ENCODE data around the gene GPC5. TPM values are rescaled to one million over a fixed set of nuclear protein-coding genes. Genes with fewer than 3 reads are reported as not detected.
"Not testable (repeated sequence)": the region's sequence is repeated elsewhere in the genome, so short reads cannot be mapped to it uniquely, and the experiment has no call there.

The GPC5 gene
- total and polyA plus RNA-seq, 3 experiments from 2014 or later, result 0.08 to 0.39 (median 0.13) TPM

DNA sequence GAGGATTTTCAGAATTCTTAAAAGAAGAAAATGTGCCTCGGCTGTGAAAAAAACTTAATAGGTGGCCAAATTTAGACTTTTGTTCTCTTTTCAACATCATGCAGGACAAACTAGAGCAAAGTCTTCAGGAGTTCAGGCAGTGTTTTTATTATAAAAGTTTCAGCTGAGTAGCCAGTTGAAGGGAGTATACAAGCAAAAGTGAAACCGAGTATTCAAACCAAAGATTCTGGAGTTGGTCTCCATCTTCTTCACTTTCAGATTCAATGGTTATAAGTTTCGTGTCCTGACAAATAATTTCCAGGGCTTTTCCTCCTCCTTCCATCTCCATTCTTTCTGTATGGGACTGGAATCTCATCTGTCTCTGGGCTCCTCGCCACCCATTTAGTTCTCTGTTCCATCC lies 379.7 kb downstream of the GPC5 start:
- Mint-ChIP-seq H3K36me3 (no peaks in the 10 kb centered on the region), H3K4me1 (no peaks in the 10 kb centered on the region), H3K27ac (peak overlapping the region in 1 of 8 donors; percentile 12), H3K27me3 (no peaks in the 10 kb centered on the region), H3K4me3 (no peak overlapping the region), H3K9me3 (peaks cover 0 to 9% (median 3%) of the 10 kb centered on the region in 5 donors)
- Histone ChIP-seq H3K9me3 (ENCODE audit: low read length) (no peaks in the 10 kb centered on the region), H3K27me3 (ENCODE audit: insufficient read depth, low read length, poor library complexity, severe bottlenecking) (no peaks in the 10 kb centered on the region), H3K4me1 (ENCODE audit: insufficient read depth, low read length) (no peaks in the 10 kb centered on the region), H3K36me3 (ENCODE audit: insufficient read depth, low read length) (no peaks in the 10 kb centered on the region), H3K27ac (ENCODE audit: low read depth, low read length) (no peak overlapping the region), H3K4me3 (ENCODE audit: low read length) (no peak overlapping the region)
- CTCF ChIA-PET, result no interaction called here
- no peak for DNase-seq
- POLR2A ChIA-PET, result no interaction called here

DNA sequence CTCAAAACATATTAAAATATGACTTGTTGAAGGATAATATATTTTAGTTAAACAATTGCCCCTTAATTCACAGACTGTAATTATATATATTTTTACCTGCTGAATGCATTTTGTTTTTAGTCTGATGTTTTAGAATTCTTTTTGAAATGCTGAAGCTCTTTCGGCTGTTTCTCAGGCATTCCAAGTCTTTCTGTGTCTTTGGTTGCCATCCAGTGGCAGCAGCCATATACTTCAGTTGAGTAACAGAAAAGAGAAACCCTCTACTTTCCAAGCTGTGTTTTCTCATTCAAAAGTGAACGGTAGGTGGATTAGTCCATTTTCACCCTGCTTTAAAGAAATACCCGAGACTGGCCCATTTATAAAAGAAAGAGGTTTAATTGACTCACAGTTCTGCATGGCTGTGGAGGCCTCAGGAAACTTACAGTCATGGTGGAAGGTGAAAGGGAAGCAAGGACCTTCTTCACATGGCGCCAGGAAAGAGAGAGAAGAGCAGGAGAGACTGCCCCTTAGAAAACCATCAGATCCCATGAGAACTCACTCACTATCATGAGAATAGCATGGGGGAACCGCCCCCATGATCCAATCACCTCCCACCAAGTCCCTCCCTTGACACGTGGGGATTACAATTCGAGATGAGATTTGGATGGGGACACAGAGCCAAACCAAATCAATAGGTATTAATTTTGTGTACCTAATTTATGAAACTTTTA lies 383.7 kb downstream of the GPC5 start:
- DNase-seq; POLR2A ChIA-PET; H3K27me3 Mint-ChIP-seq; H3K4me1 Mint-ChIP-seq; CTCF ChIA-PET; H3K27ac Mint-ChIP-seq; H3K4me1 ChIP-seq (ENCODE audit: insufficient read depth, low read length); H3K4me3 ChIP-seq (ENCODE audit: low read length); H3K9me3 ChIP-seq (ENCODE audit: low read length); H3K36me3 ChIP-seq (ENCODE audit: insufficient read depth, low read length); H3K36me3 Mint-ChIP-seq; H3K27me3 ChIP-seq (ENCODE audit: insufficient read depth, low read length, poor library complexity, severe bottlenecking); H3K27ac ChIP-seq (ENCODE audit: low read depth, low read length); H3K4me3 Mint-ChIP-seq: not testable (repeated sequence)
- H3K9me3 Mint-ChIP-seq, result peaks cover 2 to 11% (median 8%) of the 10 kb centered on the region in 5 donors

DNA sequence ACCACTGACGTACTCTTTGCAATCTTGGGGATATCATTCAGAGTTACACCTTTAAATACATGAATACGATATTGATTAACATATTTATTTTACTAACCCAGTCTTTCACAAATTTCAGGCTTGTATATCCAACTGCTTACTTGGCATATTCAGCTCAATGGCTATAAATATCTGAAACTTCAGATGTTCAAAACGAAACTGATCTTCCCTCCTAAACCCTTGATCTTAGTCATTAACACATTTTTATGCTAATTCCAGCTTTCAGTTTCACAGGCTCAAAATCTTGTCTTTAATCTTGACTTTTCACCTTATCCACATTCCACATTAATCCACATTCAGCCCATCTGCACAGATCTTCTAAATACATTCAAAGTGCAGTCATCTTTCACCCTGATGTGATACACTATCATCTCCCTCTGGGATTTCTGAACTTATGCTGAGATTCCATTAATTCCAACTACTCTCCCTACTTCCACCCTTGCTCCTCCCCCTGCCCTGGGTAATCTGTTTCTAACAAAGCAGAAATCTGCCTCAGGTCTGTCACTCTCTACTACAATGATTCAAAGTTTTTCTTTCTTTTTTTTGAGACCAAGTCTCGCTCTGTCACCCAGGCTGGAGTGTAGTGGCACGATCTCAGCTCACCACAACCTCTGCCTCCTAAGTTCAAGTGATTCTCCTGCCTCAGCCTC lies 387.2 kb downstream of the GPC5 start:
- no peaks in the 10 kb centered on the region for H3K4me1 Mint-ChIP-seq
- no peaks in the 10 kb centered on the region for H3K27me3 Mint-ChIP-seq
- H3K9me3 Mint-ChIP-seq, result peaks cover 0 to 14% (median 8%) of the 10 kb centered on the region in 5 donors
- Histone ChIP-seq H3K4me3 (ENCODE audit: low read length) (no peak overlapping the region), H3K9me3 (ENCODE audit: low read length) (no peaks in the 10 kb centered on the region), H3K4me1 (ENCODE audit: insufficient read depth, low read length) (no peaks in the 10 kb centered on the region), H3K36me3 (ENCODE audit: insufficient read depth, low read length) (no peaks in the 10 kb centered on the region), H3K27me3 (ENCODE audit: insufficient read depth, low read length, poor library complexity, severe bottlenecking) (no peaks in the 10 kb centered on the region), H3K27ac (ENCODE audit: low read depth, low read length) (no peak overlapping the region)
- POLR2A ChIA-PET, result no interaction called here
- no peak overlapping the region for H3K4me3 Mint-ChIP-seq
- no peak for DNase-seq
- H3K36me3 Mint-ChIP-seq, result no peaks in the 10 kb centered on the region
- CTCF ChIA-PET, result no interaction called here
- no peak overlapping the region for H3K27ac Mint-ChIP-seq

DNA sequence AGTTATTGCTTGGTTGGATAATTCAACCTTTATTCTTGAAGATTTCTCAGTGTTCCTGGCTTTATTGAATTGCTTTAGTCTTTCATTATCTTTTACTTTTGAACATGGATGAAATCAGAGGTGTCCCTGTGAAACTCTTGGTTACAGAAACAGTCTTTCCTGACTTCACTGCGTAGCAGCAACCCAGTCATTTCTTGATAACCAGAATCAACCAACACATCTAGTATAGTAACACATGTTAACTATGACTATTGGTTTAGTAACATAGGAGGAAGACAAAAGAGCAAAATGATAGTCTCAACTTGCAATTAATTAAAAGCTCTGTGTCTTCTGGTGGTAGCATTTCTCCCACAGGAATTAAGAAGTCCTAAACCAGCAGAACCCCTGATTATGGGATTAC lies 393.6 kb downstream of the GPC5 start:
- H3K27me3 ChIP-seq (ENCODE audit: insufficient read depth, low read length, poor library complexity, severe bottlenecking), result no peaks in the 10 kb centered on the region
- no peaks in the 10 kb centered on the region for H3K4me1 ChIP-seq (ENCODE audit: insufficient read depth, low read length)
- no peak overlapping the region for H3K4me3 ChIP-seq (ENCODE audit: low read length)
- DNase-seq, result no peak
- no peaks in the 10 kb centered on the region for H3K36me3 Mint-ChIP-seq
- H3K9me3 ChIP-seq (ENCODE audit: low read length), result no peaks in the 10 kb centered on the region
- no peak overlapping the region for H3K27ac Mint-ChIP-seq
- H3K4me3 Mint-ChIP-seq, result no peak overlapping the region
- peaks cover 0 to 22% (median 3%) of the 10 kb centered on the region in 5 donors for H3K9me3 Mint-ChIP-seq
- H3K27ac ChIP-seq (ENCODE audit: low read depth, low read length), result no peak overlapping the region
- no peaks in the 10 kb centered on the region for H3K27me3 Mint-ChIP-seq
- H3K4me1 Mint-ChIP-seq, result no peaks in the 10 kb centered on the region
- no peaks in the 10 kb centered on the region for H3K36me3 ChIP-seq (ENCODE audit: insufficient read depth, low read length)
- ChIA-PET POLR2A (no interaction called here), CTCF (no interaction called here)

DNA sequence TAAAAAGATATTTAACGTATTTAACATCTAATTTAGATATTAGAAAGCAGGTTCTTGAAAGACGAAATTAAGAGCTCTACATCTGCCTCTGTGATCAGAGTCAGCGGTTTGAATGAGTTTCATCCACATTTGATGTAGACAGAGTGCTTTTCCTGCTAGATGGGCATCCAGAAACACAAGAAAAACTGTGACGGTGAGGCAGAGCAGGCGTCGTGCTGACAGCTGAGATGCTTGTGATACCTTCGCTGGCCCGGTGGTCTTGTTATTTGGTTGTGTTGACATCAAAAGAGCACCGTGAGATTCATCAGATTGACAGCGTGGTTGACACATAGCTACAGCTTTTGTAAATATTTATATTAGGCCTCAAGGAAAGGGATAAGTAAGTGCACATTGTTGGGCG lies 399.1 kb downstream of the GPC5 start:
- Histone ChIP-seq H3K9me3 (ENCODE audit: low read length) (no peaks in the 10 kb centered on the region), H3K4me3 (ENCODE audit: low read length) (no peak overlapping the region), H3K27me3 (ENCODE audit: insufficient read depth, low read length, poor library complexity, severe bottlenecking) (no peaks in the 10 kb centered on the region), H3K4me1 (ENCODE audit: insufficient read depth, low read length) (no peaks in the 10 kb centered on the region), H3K27ac (ENCODE audit: low read depth, low read length) (no peak overlapping the region), H3K36me3 (ENCODE audit: insufficient read depth, low read length) (no peaks in the 10 kb centered on the region)
- H3K27ac Mint-ChIP-seq, result no peak overlapping the region
- H3K27me3 Mint-ChIP-seq, result no peaks in the 10 kb centered on the region
- H3K4me1 Mint-ChIP-seq, result no peaks in the 10 kb centered on the region
- no peak for DNase-seq
- POLR2A ChIA-PET, result no interaction called here
- no peak overlapping the region for H3K4me3 Mint-ChIP-seq
- CTCF ChIA-PET, result no interaction called here
- no peaks in the 10 kb centered on the region for H3K36me3 Mint-ChIP-seq
- H3K9me3 Mint-ChIP-seq, result peaks cover 3 to 25% (median 6%) of the 10 kb centered on the region in 5 donors

DNA sequence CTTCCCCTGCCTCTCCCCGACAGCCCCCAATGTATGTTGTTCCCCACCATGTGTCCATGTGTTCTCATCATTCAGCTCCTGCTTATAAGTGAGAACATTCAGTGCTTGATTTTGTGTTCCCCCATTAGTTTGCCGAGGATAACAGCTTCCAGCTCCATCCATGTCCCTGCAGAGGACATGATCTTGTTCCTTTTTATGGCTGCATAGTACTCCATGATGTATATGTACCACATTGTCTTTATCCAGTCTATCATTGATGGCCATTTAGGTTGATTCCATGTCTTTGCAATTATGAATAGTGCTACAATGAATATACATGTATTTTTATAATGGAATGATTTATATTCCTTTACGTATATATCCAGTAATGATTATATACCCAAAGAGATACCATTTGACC lies 399.9 kb downstream of the GPC5 start:
- peaks cover 0 to 25% (median 6%) of the 10 kb centered on the region in 5 donors for H3K9me3 Mint-ChIP-seq

DNA sequence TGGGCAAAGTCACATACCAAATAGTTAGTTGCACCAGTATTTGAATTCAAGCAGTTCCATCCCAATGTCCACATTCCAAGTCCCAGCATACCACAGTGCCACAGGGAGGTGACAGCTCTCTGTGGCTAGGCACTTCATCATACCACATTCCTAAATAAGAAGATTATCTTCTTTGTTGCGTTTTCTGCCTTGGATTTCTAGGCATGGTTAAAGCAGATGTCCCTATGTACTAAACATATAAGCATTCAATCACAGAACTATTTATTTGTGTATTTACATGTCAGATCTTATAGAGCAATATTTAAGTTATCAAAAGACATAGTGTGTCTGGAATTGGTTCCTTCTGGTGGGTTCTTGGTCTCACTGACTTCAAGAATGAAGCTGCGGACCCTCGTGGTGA lies 403.4 kb downstream of the GPC5 start:
- H3K36me3 ChIP-seq (ENCODE audit: insufficient read depth, low read length); H3K27me3 Mint-ChIP-seq; POLR2A ChIA-PET; H3K4me3 ChIP-seq (ENCODE audit: low read length); H3K4me1 Mint-ChIP-seq; H3K36me3 Mint-ChIP-seq; CTCF ChIA-PET; H3K27ac Mint-ChIP-seq; H3K4me3 Mint-ChIP-seq; H3K27me3 ChIP-seq (ENCODE audit: insufficient read depth, low read length, poor library complexity, severe bottlenecking); H3K27ac ChIP-seq (ENCODE audit: low read depth, low read length); H3K4me1 ChIP-seq (ENCODE audit: insufficient read depth, low read length); DNase-seq; H3K9me3 ChIP-seq (ENCODE audit: low read length): not testable (repeated sequence)
- peaks cover 2 to 12% (median 5%) of the 10 kb centered on the region in 5 donors for H3K9me3 Mint-ChIP-seq

More for the DNA sequence above, 399.9 kb downstream of the GPC5 start:
- H3K36me3 ChIP-seq (ENCODE audit: insufficient read depth, low read length); H3K27ac ChIP-seq (ENCODE audit: low read depth, low read length); CTCF ChIA-PET; POLR2A ChIA-PET; H3K9me3 ChIP-seq (ENCODE audit: low read length); H3K4me3 Mint-ChIP-seq; H3K27me3 ChIP-seq (ENCODE audit: insufficient read depth, low read length, poor library complexity, severe bottlenecking); H3K4me1 ChIP-seq (ENCODE audit: insufficient read depth, low read length); H3K36me3 Mint-ChIP-seq; H3K4me3 ChIP-seq (ENCODE audit: low read length); DNase-seq; H3K4me1 Mint-ChIP-seq; H3K27me3 Mint-ChIP-seq; H3K27ac Mint-ChIP-seq: not testable (repeated sequence)

DNA sequence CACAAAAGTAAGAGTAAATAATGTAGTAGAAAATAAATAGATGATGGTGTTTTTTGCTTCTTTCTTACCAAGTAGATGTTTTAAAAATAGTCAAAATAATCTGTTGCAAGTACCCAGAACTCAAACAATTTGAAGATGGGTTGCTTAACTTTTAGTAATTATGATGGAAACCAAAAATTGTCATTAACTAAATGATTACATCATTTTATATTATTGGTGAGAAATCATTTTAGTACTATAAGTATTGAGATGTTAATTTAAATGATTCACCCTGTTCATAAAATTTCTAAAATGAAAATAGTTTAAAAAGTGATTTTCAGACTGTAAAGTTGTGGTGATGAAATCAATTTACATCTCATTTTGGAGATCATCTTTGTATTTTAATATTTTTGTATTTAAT lies 404.5 kb downstream of the GPC5 start:
- ChIA-PET CTCF (no interaction called here), POLR2A (no interaction called here)
- DNase-seq, result no peak
- Histone ChIP-seq H3K9me3 (ENCODE audit: low read length) (no peaks in the 10 kb centered on the region), H3K4me3 (ENCODE audit: low read length) (no peak overlapping the region), H3K27me3 (ENCODE audit: insufficient read depth, low read length, poor library complexity, severe bottlenecking) (no peaks in the 10 kb centered on the region), H3K36me3 (ENCODE audit: insufficient read depth, low read length) (no peaks in the 10 kb centered on the region), H3K4me1 (ENCODE audit: insufficient read depth, low read length) (no peaks in the 10 kb centered on the region), H3K27ac (ENCODE audit: low read depth, low read length) (no peak overlapping the region)
- Mint-ChIP-seq H3K4me3 (no peak overlapping the region), H3K27ac (no peak overlapping the region), H3K4me1 (no peaks in the 10 kb centered on the region), H3K36me3 (no peaks in the 10 kb centered on the region), H3K9me3 (peaks cover under 1 to 11% (median 5%) of the 10 kb centered on the region in 5 donors), H3K27me3 (no peaks in the 10 kb centered on the region)
